GM23338 (cell line): ENCODE results near the gene AFTPH. TPM values are rescaled to one million over a fixed set of nuclear protein-coding genes. Genes with fewer than 3 reads are reported as not detected.
A peak's percentile ranks its signal among the peaks of the same experiment; 100 is the strongest.

Source experiments
- ATAC-seq: fragments of 200-7000 bp; cut with Tn5 transposase; 3 replicates; pipeline ENCODE4 v1.9.1; 2020
- DNase-seq: peaks from one replicate; pipeline ENCODE4 v3.0.0-alpha.2; 2015; ENCODE audit warnings: low spot score
- H2AFZ ChIP-seq: fragments of 200-600 bp; sonication (generic); 2 replicates; pipeline ENCODE4 v1.8.0; 2016; ENCODE audit warnings: antibody characterized with exemption, mild to moderate bottlenecking, moderate library complexity
- H3F3A ChIP-seq: fragments of 200-600 bp; sonication (generic); replicated peaks from 2 replicates; pipeline ENCODE4 v1.8.0; 2017; ENCODE audit warnings: antibody characterized with exemption, mixed run types, low read depth
- H3K27ac ChIP-seq: fragments of 200-600 bp; sonication (generic); 2 replicates; pipeline ENCODE4 v1.6.1; 2016; ENCODE audit warnings: low read depth
- H3K27me3 ChIP-seq: fragments of 200-600 bp; sonication (generic); 2 replicates; pipeline ENCODE4 v1.8.0; 2016; ENCODE audit warnings: mild to moderate bottlenecking, mixed run types, moderate library complexity; ENCODE audit not compliant: insufficient read depth
- H3K36me3 ChIP-seq: fragments of 200-600 bp; sonication (generic); 2 replicates; pipeline ENCODE4 v1.8.0; 2016; ENCODE audit warnings: mild to moderate bottlenecking; ENCODE audit not compliant: insufficient read depth
- H3K4me1 ChIP-seq: fragments of 200-600 bp; sonication (generic); 2 replicates; pipeline ENCODE4 v1.8.0; 2016; ENCODE audit warnings: mild to moderate bottlenecking, moderate library complexity; ENCODE audit not compliant: insufficient read depth
- H3K4me2 ChIP-seq: fragments of 200-600 bp; sonication (generic); 2 replicates; pipeline ENCODE4 v1.7.1; 2017; ENCODE audit warnings: mixed run types
- H3K4me3 ChIP-seq: fragments of 200-600 bp; sonication (generic); 2 replicates; pipeline ENCODE4 v1.6.1; 2016; ENCODE audit warnings: mixed run types
- H3K79me2 ChIP-seq: fragments of 200-600 bp; sonication (generic); replicated peaks from 2 replicates; pipeline ENCODE4 v1.8.0; 2017; ENCODE audit warnings: mild to moderate bottlenecking; ENCODE audit not compliant: insufficient read depth
- H3K9me2 ChIP-seq: fragments of 200-600 bp; sonication (generic); 2 replicates; pipeline ENCODE4 v1.8.0; 2017; ENCODE audit not compliant: insufficient read depth
- H4K20me1 ChIP-seq: fragments of 200-600 bp; sonication (generic); replicated peaks from 2 replicates; pipeline ENCODE4 v1.8.0; 2017; ENCODE audit warnings: mild to moderate bottlenecking; ENCODE audit not compliant: insufficient read depth
- H3K27ac Mint-ChIP-seq: 2 replicates; pipeline ENCODE4 v1.8.0; 2020; ENCODE audit warnings: inconsistent platforms, mild to moderate bottlenecking, moderate library complexity, mixed read lengths
- H3K27me3 Mint-ChIP-seq: 3 replicates; pipeline ENCODE4 v1.8.0; 2022; ENCODE audit warnings: low read depth, mild to moderate bottlenecking, moderate library complexity, mixed read lengths, inconsistent platforms; ENCODE audit not compliant: insufficient read depth, poor library complexity
- H3K36me3 Mint-ChIP-seq: 3 replicates; pipeline ENCODE4 v1.8.0; 2021; ENCODE audit warnings: low read depth, mild to moderate bottlenecking, inconsistent platforms, moderate library complexity, mixed read lengths
- H3K4me1 Mint-ChIP-seq: 3 replicates; pipeline ENCODE4 v1.8.0; 2020; ENCODE audit warnings: mild to moderate bottlenecking, inconsistent platforms, mixed read lengths
- H3K4me3 Mint-ChIP-seq: 3 replicates; pipeline ENCODE4 v1.8.0; 2021; ENCODE audit warnings: moderate library complexity, mild to moderate bottlenecking, inconsistent platforms, mixed read lengths
- H3K9me3 Mint-ChIP-seq: 3 replicates; pipeline ENCODE4 v1.8.0; 2020; ENCODE audit warnings: moderate library complexity, mild to moderate bottlenecking, inconsistent platforms, mixed read lengths
- CTCF ChIP-seq, 2 experiments: fragments of 200-600 bp in 1 of 2; sonication (generic) in 1 of 2; conservative IDR thresholded peaks; 2 replicates each; pipeline versions ENCODE4 v1.5.1 to v1.6.1; 2016 to 2017; ENCODE audit warnings: antibody characterized with exemption in 2 of 2, low read depth in 2 of 2, mild to moderate bottlenecking in 2 of 2, moderate library complexity in 1 of 2
- ETS1 ChIP-seq: IDR thresholded peaks from 2 replicates; pipeline ENCODE4 v1.6.1; 2016; ENCODE audit warnings: antibody characterized with exemption
- EZH2 ChIP-seq: fragments of 200-600 bp; sonication (generic); IDR thresholded peaks from one replicate; pipeline ENCODE4 v1.8.0; 2017; ENCODE audit warnings: antibody characterized with exemption, mild to moderate bottlenecking, low read depth; ENCODE audit not compliant: unreplicated experiment
- JUNB ChIP-seq: IDR thresholded peaks from one replicate; pipeline ENCODE4 v1.6.1; 2016; ENCODE audit warnings: antibody characterized with exemption; ENCODE audit not compliant: unreplicated experiment
- NANOG ChIP-seq: IDR thresholded peaks from 2 replicates; pipeline ENCODE4 v1.6.1; 2016; ENCODE audit warnings: antibody characterized with exemption, borderline replicate concordance
- POLR2AphosphoS5 ChIP-seq: IDR thresholded peaks from 2 replicates; pipeline ENCODE4 v1.6.1; 2016; ENCODE audit warnings: antibody characterized with exemption, low read depth
- REST ChIP-seq: IDR thresholded peaks from one replicate; pipeline ENCODE4 v1.6.1; 2018; ENCODE audit warnings: antibody characterized with exemption; ENCODE audit not compliant: unreplicated experiment
- ZNF114 ChIP-seq: fragments of 250-450 bp; sonication (Bioruptor Pico); IDR thresholded peaks from 2 replicates; pipeline ENCODE4 v1.5.0; 2020; ENCODE audit warnings: mild to moderate bottlenecking, moderate library complexity
- ZNF331 ChIP-seq: fragments of 250-450 bp; sonication (Bioruptor Pico); IDR thresholded peaks from 2 replicates; pipeline ENCODE4 v1.5.0; 2020; ENCODE audit warnings: low read depth, mild to moderate bottlenecking, moderate library complexity
- polyA plus RNA-seq: library from polyadenylated mRNA; unstranded; fragments of >200 nt; fragmentation: Nextera tagmentation; extraction: Ambion mirVana; gene quantifications from 2 replicates; pipeline ENCODE4 v1.2.1, GENCODE V29; 2016
- total RNA-seq: library from RNA; depleted of rRNA; stranded (reverse); fragments of >200 nt; shearing (Covaris generic); gene quantifications from 2 replicates; pipeline ENCODE4 v1.2.3, GENCODE V29; 2014

Gene AFTPH
- total and polyA plus RNA-seq, 2 experiments from 2014 or later = 14.9 to 20.6 TPM

GRCh38 chr2:64622443-64623241, 98.5 kb downstream of the AFTPH start:
- Histone ChIP-seq H4K20me1 (no peaks in the 10 kb centered on the region), H3K79me2 (no peaks in the 10 kb centered on the region), H3K9me2 (no peaks in the 10 kb centered on the region), H2AFZ (peak overlapping the region; percentile 18), H3K27ac (no peak overlapping the region), H3K4me1 (peaks cover 26% of the 10 kb centered on the region), H3F3A (no peaks in the 10 kb centered on the region), H3K4me2 (no peak overlapping the region), H3K27me3 (no peaks in the 10 kb centered on the region), H3K36me3 (no peaks in the 10 kb centered on the region), H3K4me3 (no peak overlapping the region)
- peak; percentile 71 for DNase-seq
- H3K9me3 Mint-ChIP-seq = no peaks in the 10 kb centered on the region
- ATAC-seq = peak; percentile 64
- H3K4me3 Mint-ChIP-seq = no peak overlapping the region
- H3K27me3 Mint-ChIP-seq = peaks cover 12% of the 10 kb centered on the region
- peak; percentile 33 to 49; a peak in 3 of 4 replicates for TF ChIP-seq CTCF (conservative IDR thresholded peaks at IDR 0.05; ENCODE audit: low read depth in 2 of 2)
- no peak for TF ChIP-seq NANOG
- H3K27ac Mint-ChIP-seq = peak overlapping the region; percentile 53; the same call in 1 of the 2 replicates
- peaks cover 48% of the 10 kb centered on the region for H3K4me1 Mint-ChIP-seq
- no peaks in the 10 kb centered on the region for H3K36me3 Mint-ChIP-seq

- Histone ChIP-seq H3K27ac (no peak overlapping the region), H2AFZ (peak overlapping the region; percentile 18; the same call in 1 of the 2 replicates), H3K27me3 (no peaks in the 10 kb centered on the region), H3K4me1 (peaks cover 26% of the 10 kb centered on the region), H3F3A (no peaks in the 10 kb centered on the region), H3K9me2 (no peaks in the 10 kb centered on the region), H3K79me2 (no peaks in the 10 kb centered on the region), H3K4me2 (no peak overlapping the region), H4K20me1 (no peaks in the 10 kb centered on the region), H3K4me3 (no peak overlapping the region), H3K36me3 (no peaks in the 10 kb centered on the region)
- H3K9me3 Mint-ChIP-seq = no peaks in the 10 kb centered on the region
- H3K36me3 Mint-ChIP-seq = no peaks in the 10 kb centered on the region
- H3K4me3 Mint-ChIP-seq = no peak overlapping the region
- peaks cover 9% of the 10 kb centered on the region for H3K27me3 Mint-ChIP-seq
- no peak overlapping the region for H3K27ac Mint-ChIP-seq
- H3K4me1 Mint-ChIP-seq = peaks cover 42% of the 10 kb centered on the region
- ATAC-seq (no peak), DNase-seq (no peak)
- TF ChIP-seq ZNF114 (CRISPR knock-in tag) (no peak), REST (no peak), POLR2AphosphoS5 (no peak), JUNB (no peak), EZH2 (no peak), CTCF (conservative IDR thresholded peaks at IDR 0.05; ENCODE audit: low read depth in 2 of 2) (no peak), NANOG (no peak), ZNF331 (CRISPR knock-in tag) (no peak), ETS1 (no peak)
These were observed 99.2 kb downstream of the AFTPH start for GRCh38 chr2:64623242-64623850.
